Tibial artery (tissue), 4 donors: Measurements from ENCODE around the gene SNRPF.

ENCODE experiments used
- DNase-seq, 2 donors: peaks; one replicate each; pipeline ENCODE4 v3.0.0-alpha.2; 2019
- H3K27ac ChIP-seq, 2 donors: fragments of 200-600 bp; sonication (generic) in 1 of 2; 1 replicate in 1 of 2; 2 replicates in 1 of 2; pipeline ENCODE4 v1.5.1; 2018 to 2019; ENCODE audit warnings: mild to moderate bottlenecking in 1 of 2
- H3K27me3 ChIP-seq, 2 donors: fragments of 200-600 bp; sonication (generic) in 1 of 2; one replicate each; pipeline versions ENCODE4 v1.5.1 to v1.6.0; 2016 to 2019
- H3K36me3 ChIP-seq, 3 donors: fragments of 200-600 bp; sonication (generic) in 2 of 3; one replicate each; pipeline ENCODE4 v1.5.1; 2016 to 2019; ENCODE audit warnings: mild to moderate bottlenecking in 2 of 3
- H3K4me1 ChIP-seq, 4 donors: fragments of 200-600 bp; sonication (generic) in 2 of 4; 1 replicate in 3 of 4; 2 replicates in 1 of 4; pipeline ENCODE4 v1.5.1; 2016 to 2019
- H3K4me3 ChIP-seq, 2 donors: fragments of 200-600 bp; sonication (generic) in 1 of 2; 1 replicate in 1 of 2; 2 replicates in 1 of 2; pipeline ENCODE4 v1.5.1; 2018 to 2019; ENCODE audit warnings: mild to moderate bottlenecking in 2 of 2
- H3K9me3 ChIP-seq, 3 donors: fragments of 200-600 bp; sonication (generic) in 1 of 3; one replicate each; pipeline ENCODE4 v1.5.1; 2016 to 2019
- CTCF ChIP-seq, 2 experiments: fragments of 200-600 bp in 1 of 2; fragments of 450-650 bp in 1 of 2; IDR thresholded peaks; one replicate each; pipeline ENCODE4 v1.5.1; 2017 to 2019; ENCODE audit warnings: antibody characterized with exemption in 2 of 2, mild to moderate bottlenecking in 1 of 2, moderate library complexity in 1 of 2
- intact Hi-C: fragments of 100-400 bp; cut with DNase I; formaldehyde crosslinking; loops from one replicate; pipeline ENCODE4 v1.15.0; 2023; ENCODE audit warnings: low total_unique reads

SNRPF gene

DNA sequence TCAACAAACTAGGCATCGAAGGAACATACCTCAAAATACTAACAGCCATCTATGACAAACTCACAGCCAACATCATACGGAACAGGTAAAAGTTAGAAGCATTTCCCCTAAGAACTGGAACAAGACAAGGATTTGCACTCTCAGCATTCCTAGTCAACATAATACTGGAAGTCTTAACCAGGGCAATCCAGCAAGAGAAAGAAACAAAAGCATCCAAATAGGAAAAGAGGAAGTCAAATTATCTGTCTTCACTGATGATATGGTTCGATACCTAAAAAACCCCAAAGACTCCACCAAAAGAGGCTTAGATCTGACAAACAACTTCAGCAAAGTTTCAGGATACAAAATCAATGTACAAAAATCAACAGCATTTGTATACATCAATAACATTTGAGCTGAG lies 51.1 kb downstream of the SNRPF start:
- H3K4me1 ChIP-seq, result peaks cover 0 to 7% (median 0%) of the 10 kb centered on the region in 4 donors
- H3K9me3 ChIP-seq, result no peaks in the 10 kb centered on the region
- no peak overlapping the region for H3K4me3 ChIP-seq
- H3K27me3 ChIP-seq, result no peaks in the 10 kb centered on the region
- DNase-seq, result no peak
- TF ChIP-seq CTCF (IDR thresholded peaks at IDR 0.05), result no peak
- H3K36me3 ChIP-seq, result no peaks in the 10 kb centered on the region
- H3K27ac ChIP-seq, result no peak overlapping the region
- intact Hi-C loops, result loop anchor here (10.0 kb wide), 1 partner anchor 305 kb away; no protein-coding TSS in a partner anchor
